GM18858 (cell line): ENCODE data around the gene FOXF1.

ENCODE experiments used
- ATAC-seq: cut with Tn5 transposase; IDR thresholded peaks from one replicate; pipeline ENCODE4 v1.9.1; 2021; ENCODE audit not compliant: unreplicated experiment

The FOXF1 gene

GRCh38 chr16:86510465-86511261, at the start of gene FOXF1:
Gene FOXF1, plus strand, starts transcription at chr16:86510527. Its CDS starts 43 bp downstream, at chr16:86510570.
- no peak for ATAC-seq

GRCh38 chr16:86461037-86461436, 49.3 kb upstream of the FOXF1 start:
- no peak for ATAC-seq

GRCh38 chr16:86462334-86463084, 47.8 kb upstream of the FOXF1 start:
- no peak for ATAC-seq

- no peak for ATAC-seq
Observed at GRCh38 chr16:86464044-86464443, 46.3 kb upstream of the FOXF1 start.

DNA sequence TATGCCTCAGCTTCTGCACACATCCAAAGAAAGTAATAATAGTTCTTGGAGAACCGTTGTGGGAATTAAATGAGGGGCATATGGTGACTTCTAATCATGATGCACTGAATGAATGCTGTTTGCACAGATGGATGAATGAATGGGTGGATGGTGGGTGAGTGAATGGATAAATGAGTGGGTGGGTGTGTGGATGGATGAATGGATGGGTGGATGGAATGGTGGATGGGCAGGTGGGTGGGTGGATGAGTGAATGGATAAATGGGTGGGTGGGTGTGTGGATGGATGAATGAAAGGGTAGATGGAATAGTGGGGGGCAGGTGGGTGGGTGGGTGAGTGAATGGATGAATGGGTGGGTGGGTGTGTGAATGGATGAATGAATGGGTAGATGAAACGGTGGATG, 44.9 kb upstream of the FOXF1 start:
- ATAC-seq, result no peak

GRCh38 chr16:86466696-86467406, 43.5 kb upstream of the FOXF1 start:
- ATAC-seq, result no peak

GRCh38 chr16:86467490-86467889, 42.8 kb upstream of the FOXF1 start:
- no peak for ATAC-seq

DNA sequence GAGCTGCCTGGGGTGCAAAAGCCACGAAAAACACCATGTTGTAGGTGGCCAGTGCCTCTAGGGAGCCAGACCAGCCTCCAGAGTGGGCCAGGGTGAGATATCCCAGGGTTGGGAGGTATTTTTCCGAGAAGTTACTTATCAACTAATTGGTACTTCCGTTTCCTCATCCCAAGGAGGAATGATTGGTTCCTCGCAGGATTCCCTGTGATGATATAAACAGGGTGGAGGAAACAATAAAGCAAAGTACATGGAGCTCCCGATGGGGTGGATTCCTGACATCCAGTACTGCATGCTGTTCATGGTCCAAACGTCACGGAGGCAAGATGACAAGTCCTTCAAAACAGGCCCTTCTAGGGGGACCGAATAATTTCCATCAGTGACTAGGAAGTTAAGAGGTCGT, 39.4 kb upstream of the FOXF1 start:
- ATAC-seq, result no peak

GRCh38 chr16:86471896-86472295, 38.4 kb upstream of the FOXF1 start:
- ATAC-seq, result no peak

DNA sequence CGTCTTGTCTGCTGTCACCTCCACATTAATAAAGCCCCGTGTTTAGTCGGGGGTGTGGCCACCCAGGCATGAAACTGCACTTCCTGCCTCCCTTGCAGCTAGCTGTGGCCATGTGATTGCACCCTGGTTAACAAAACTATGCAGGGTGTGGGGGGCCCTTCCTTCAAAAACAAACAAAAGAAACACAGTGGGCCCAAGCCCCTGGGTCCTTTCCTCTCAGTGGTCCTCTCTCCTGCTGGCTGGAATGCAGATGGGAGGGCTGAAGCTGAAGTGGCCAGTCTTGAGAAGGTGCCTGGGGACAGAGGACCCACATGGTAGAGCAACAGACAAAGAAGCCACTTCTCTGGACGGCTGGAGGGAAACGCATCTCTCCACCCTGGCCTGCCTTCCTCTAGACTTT, 38.0 kb upstream of the FOXF1 start:
- no peak for ATAC-seq

GRCh38 chr16:86476956-86477534, 33.3 kb upstream of the FOXF1 start:
- no peak for ATAC-seq

GRCh38 chr16:86477642-86478041, 32.7 kb upstream of the FOXF1 start:
- ATAC-seq, result no peak

- no peak for ATAC-seq
Observed at GRCh38 chr16:86478779-86479178, 31.5 kb upstream of the FOXF1 start.

- no peak for ATAC-seq
Observed at GRCh38 chr16:86479419-86479818, 30.9 kb upstream of the FOXF1 start.

DNA sequence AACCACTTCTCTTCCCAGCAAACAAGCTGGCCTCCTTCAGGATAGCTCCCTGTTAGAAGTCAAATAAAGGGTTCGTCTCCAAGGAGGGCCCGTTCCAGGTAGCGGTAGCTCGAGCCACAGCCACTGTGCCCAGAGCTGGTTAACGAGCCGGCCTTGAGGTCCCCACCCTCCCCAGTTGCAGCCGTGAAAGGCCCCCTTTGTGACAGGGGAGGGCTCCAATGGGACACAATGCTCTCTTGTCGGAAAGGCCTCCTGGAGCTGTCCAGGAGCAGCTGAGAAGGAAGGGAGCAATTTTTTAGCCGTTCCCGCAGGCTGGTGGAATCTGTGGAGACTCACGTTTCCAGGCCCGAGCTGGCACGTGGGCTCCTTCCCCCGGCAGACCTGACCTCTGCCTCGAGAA, 29.9 kb upstream of the FOXF1 start:
- no peak for ATAC-seq

DNA sequence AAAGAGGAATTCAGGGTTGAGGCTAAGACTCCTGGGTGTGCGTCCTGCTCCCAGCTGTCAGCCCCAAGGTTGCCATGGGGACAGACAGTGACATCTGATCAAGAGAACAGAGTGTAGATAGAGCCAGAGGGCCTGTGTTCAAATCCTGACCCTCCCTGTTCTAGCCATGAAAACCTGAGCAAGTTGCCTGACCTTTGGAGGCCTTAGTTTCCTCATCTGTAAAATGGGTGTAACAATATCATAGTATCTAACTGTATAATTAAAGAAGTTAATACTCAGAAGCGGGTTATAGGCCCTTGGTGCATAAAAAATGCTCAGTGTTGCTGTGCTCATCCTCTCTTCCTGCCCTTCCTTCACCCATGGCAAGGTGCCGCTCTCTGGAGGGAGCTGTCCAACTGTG, 28.7 kb upstream of the FOXF1 start:
- ATAC-seq, result no peak

DNA sequence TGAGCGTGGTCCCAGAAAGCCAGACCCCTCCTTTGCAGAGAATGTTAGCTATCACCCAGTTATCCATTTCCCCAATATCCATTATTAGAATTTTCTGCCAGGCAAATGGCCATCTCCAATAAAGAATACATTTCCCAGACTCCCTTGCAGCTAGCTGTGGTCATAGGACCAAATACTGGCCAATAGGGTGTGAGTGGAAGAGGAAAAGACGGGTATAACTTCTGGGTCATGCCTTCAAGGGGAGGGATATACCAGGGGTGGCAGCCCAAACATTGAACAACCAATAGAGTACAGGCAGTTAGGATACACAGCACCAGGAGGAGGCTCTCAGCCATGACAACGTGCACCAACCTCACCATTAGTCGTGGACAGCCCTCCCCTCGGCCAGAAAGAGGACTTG, 26.1 kb upstream of the FOXF1 start:
- ATAC-seq, result no peak

DNA sequence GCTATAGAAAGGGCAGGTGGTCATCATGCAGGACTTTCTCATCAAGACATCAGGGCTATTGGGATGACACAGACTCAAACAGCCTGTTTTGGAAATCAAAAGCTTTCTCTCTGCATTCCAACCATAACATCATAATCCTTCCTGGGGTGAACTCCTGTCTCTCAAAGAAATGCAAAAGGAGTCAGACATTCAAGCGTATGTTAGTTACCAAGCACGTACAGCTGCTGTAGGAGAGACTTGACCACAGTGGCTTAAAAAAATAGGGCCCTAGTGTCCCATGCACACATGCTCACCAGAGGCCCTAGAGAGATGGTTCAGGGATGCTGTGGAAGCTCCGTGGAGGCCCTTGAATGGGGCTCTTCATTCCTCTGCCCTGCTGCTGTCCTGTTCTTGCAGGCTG, 24.6 kb upstream of the FOXF1 start:
- no peak for ATAC-seq

DNA sequence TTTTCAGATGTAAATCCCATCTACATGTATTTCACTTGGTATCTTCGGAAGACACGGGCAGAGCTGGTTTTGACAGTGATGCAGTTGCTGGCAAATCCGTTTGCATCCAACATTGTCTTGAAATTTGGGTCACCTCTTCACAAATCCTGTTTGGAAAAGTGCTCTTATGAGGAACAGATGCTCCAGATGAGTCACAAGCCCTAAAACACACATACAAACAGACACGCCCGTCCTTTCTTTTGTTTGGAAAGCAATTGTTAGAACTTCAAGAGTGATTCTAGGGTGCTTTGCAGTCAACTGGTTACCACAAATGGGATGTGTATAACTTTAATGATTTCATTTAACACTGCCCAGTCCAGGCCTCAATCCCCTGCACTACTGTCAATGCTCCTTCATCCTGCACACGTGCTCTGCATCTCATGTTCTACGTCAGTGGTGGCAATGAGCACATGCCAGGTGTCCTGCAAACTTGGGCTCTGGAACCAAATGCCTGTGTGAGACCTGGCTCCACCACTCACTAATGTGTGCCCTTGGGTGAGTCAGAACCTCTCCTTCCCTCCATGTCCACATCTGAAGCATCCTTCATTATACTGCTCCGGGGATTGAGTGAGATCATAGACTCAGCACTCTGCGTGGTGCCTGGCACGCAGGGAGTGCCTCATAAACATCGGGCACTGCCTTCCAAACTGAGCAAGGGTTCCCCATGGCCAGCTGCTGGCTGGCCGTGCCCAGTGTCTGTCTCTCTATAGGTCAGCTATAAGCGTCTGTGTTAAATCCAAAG, 19.3 kb upstream of the FOXF1 start:
- ATAC-seq, result no peak

DNA sequence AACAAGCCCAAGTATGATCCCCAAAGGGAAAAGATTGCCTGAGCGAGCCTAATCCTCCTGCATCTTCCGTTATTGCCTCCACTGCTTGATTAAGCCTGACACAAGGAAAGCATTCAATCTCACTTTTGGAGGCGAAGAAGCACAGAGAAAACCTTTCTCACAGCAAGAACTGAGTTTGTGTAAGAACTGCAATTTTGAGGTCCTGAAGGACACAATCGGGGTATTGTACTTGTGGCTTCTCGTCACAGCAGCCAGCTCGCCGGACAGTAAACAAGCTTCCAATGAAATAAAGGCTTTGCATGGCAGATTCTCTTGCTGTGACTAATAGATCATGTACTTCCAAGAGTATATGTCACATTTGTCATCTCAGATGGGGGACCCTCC, 18.7 kb upstream of the FOXF1 start:
- no peak for ATAC-seq
